GM21786 (cell line): ENCODE data around the gene MBP.

Experiments
- ATAC-seq: cut with Tn5 transposase; IDR thresholded peaks from one replicate; pipeline ENCODE4 v1.9.1; 2021; ENCODE audit not compliant: unreplicated experiment

Gene MBP

GRCh38 chr18:77132369-77133050 is at the start of gene MBP:
Gene MBP, minus strand, starts transcription at chr18:77132783. Its CDS starts 27,522 bp downstream, at chr18:77105261.
- peak; percentile 46 for ATAC-seq

GRCh38 chr18:77181950-77182707 is 49.5 kb upstream of the MBP start:
- no peak for ATAC-seq

GRCh38 chr18:77178559-77178958 is 46.0 kb upstream of the MBP start:
- ATAC-seq = no peak

GRCh38 chr18:77177009-77177408 is 44.4 kb upstream of the MBP start:
- no peak for ATAC-seq

GRCh38 chr18:77173275-77174030 is 40.9 kb upstream of the MBP start:
- no peak for ATAC-seq

- no peak for ATAC-seq
Measured at GRCh38 chr18:77170890-77171410, 38.4 kb upstream of the MBP start.

GRCh38 chr18:77168811-77169311 is 36.3 kb upstream of the MBP start:
- no peak for ATAC-seq

GRCh38 chr18:77167251-77167650 is 34.7 kb upstream of the MBP start:
- ATAC-seq = no peak

- no peak for ATAC-seq
Measured at GRCh38 chr18:77166523-77166922, 33.9 kb upstream of the MBP start.

- no peak for ATAC-seq
Measured at GRCh38 chr18:77165503-77166188, 33.1 kb upstream of the MBP start.

- ATAC-seq = no peak
Measured at GRCh38 chr18:77164763-77165485, 32.3 kb upstream of the MBP start.

GRCh38 chr18:77164026-77164425 is 31.4 kb upstream of the MBP start:
- no peak for ATAC-seq

GRCh38 chr18:77162580-77162979 is 30.0 kb upstream of the MBP start:
- ATAC-seq = no peak

GRCh38 chr18:77161961-77162360 is 29.4 kb upstream of the MBP start:
- ATAC-seq = no peak

- no peak for ATAC-seq
Measured at GRCh38 chr18:77161383-77161782, 28.8 kb upstream of the MBP start.

GRCh38 chr18:77160515-77160914 is 27.9 kb upstream of the MBP start:
- ATAC-seq = no peak

GRCh38 chr18:77157312-77157711 is 24.7 kb upstream of the MBP start:
- peak; percentile 67 for ATAC-seq

- no peak for ATAC-seq
Measured at GRCh38 chr18:77155031-77155430, 22.4 kb upstream of the MBP start.

GRCh38 chr18:77153404-77153803 is 20.8 kb upstream of the MBP start:
- ATAC-seq = no peak
